ENCODE measurements around the gene SEC14L2. TPM values are rescaled to one million over a fixed set of nuclear protein-coding genes. Genes with fewer than 3 reads are reported as not detected.

Gene SEC14L2
- total RNA-seq, 1 experiment from 2014 or later, result 33.5 TPM

GRCh38 chr22:30372915-30373314, 23.9 kb upstream of the SEC14L2 start (continued):
- no peak for TF ChIP-seq ZBTB33 (IDR thresholded peaks at IDR 0.05; ENCODE audit: extremely low read depth, insufficient replicate concordance, low read length)
- no peak for TF ChIP-seq POLR2A (IDR thresholded peaks at IDR 0.05; ENCODE audit: borderline replicate concordance, extremely low read depth, insufficient read depth, insufficient read length)
- TF ChIP-seq SRF (IDR thresholded peaks at IDR 0.05; ENCODE audit: low read depth), result no peak
- no peak for TF ChIP-seq CTCF (IDR thresholded peaks at IDR 0.05 in 2 of 3, conservative IDR thresholded peaks at IDR 0.05 in 1 of 3; ENCODE audit: borderline replicate concordance in 1 of 3, insufficient read depth in 1 of 3, low read depth in 2 of 3, low read length in 2 of 3)
- no peak for TF ChIP-seq RAD21 (IDR thresholded peaks at IDR 0.05; ENCODE audit: low read depth)

- ATAC-seq, result no peak
- CTCF ChIA-PET, result interaction anchor here (0.9 kb wide), 1 partner anchor 85 kb away, joined by 4 read pairs; no protein-coding TSS in a partner anchor
- no peaks in the 10 kb centered on the region for H3K36me3 ChIP-seq (ENCODE audit: control insufficient read depth in 1 of 2, insufficient read depth in 2 of 2, low read length in 2 of 2)
- no peak overlapping the region for H3K4me2 ChIP-seq (ENCODE audit: low read length)
- RAD21 ChIA-PET (ENCODE audit: low non-redundant PET in 1 of 2, low total read pairs in 2 of 2, uncharacterized antibody in 2 of 2, unreplicated experiment in 2 of 2), result no interaction called here
- H3K9me3 ChIP-seq (ENCODE audit: control insufficient read depth in 1 of 2, insufficient read depth in 1 of 2, low read depth in 1 of 2, low read length in 2 of 2), result no peaks in the 10 kb centered on the region
- intact Hi-C loops (cut with micrococcal nuclease), result no loop called here
- H3K9me2 ChIP-seq (ENCODE audit: insufficient read depth), result no peaks in the 10 kb centered on the region
- no peak for DNase-seq (ENCODE audit: low read depth, low spot score)
- POLR2A ChIA-PET, result no interaction called here
- no peak overlapping the region for H3K4me3 ChIP-seq (replicated peaks in 1 of 2; ENCODE audit: low read depth in 1 of 2, low read length in 2 of 2)
- H2AFZ ChIP-seq (ENCODE audit: low read depth, low read length, poor library complexity, severe bottlenecking), result no peak overlapping the region
- no peaks in the 10 kb centered on the region for H3K79me2 ChIP-seq (ENCODE audit: insufficient read depth, low read length)
- no peaks in the 10 kb centered on the region for H3K27me3 ChIP-seq (ENCODE audit: insufficient read depth, low read length)
- no peaks in the 10 kb centered on the region for H4K20me1 ChIP-seq (ENCODE audit: insufficient read depth)
- no peak for TF ChIP-seq POLR2A (IDR thresholded peaks at IDR 0.05; ENCODE audit: borderline replicate concordance, extremely low read depth, insufficient read depth, insufficient read length)
- no peak for TF ChIP-seq JUND (IDR thresholded peaks at IDR 0.05)
- TF ChIP-seq YY1 (IDR thresholded peaks at IDR 0.05; ENCODE audit: extremely low read depth, insufficient replicate concordance, low read depth, low read length), result no peak
- TF ChIP-seq TCF7L2 (IDR thresholded peaks at IDR 0.05; ENCODE audit: borderline replicate concordance, extremely low read depth, insufficient read depth, insufficient read length), result no peak
- TF ChIP-seq MAX (IDR thresholded peaks at IDR 0.05), result no peak
- no peak for TF ChIP-seq FOSL1 (IDR thresholded peaks at IDR 0.05; ENCODE audit: low read depth)
- TF ChIP-seq ZNF274 (IDR thresholded peaks at IDR 0.05; ENCODE audit: low read depth, low read length), result no peak
- TF ChIP-seq ELF1 (IDR thresholded peaks at IDR 0.05; ENCODE audit: borderline replicate concordance, low read depth), result no peak
- TF ChIP-seq CTCF (IDR thresholded peaks at IDR 0.05 in 2 of 3, conservative IDR thresholded peaks at IDR 0.05 in 1 of 3; ENCODE audit: borderline replicate concordance in 1 of 3, insufficient read depth in 1 of 3, low read depth in 2 of 3, low read length in 2 of 3), result no peak
- TF ChIP-seq EZH2 (IDR thresholded peaks at IDR 0.05), result no peak
- TF ChIP-seq CBX3 (IDR thresholded peaks at IDR 0.05; ENCODE audit: low read depth), result no peak
- TF ChIP-seq POLR2AphosphoS5 (IDR thresholded peaks at IDR 0.05; ENCODE audit: low read depth, low read length), result no peak; the same call in 1 of the 2 replicates
- TF ChIP-seq ZFX (IDR thresholded peaks at IDR 0.05), result no peak
- no peak for TF ChIP-seq SRF (IDR thresholded peaks at IDR 0.05; ENCODE audit: low read depth)
- no peak for TF ChIP-seq SP1 (IDR thresholded peaks at IDR 0.05; ENCODE audit: low read depth)
- BruUV-seq (replicated peaks), result no TSS peak
- H3K27ac ChIP-seq (ENCODE audit: low read depth, low read length), result no peak overlapping the region
- H3K9ac ChIP-seq (ENCODE audit: low read length), result no peak overlapping the region
- no peaks in the 10 kb centered on the region for H3K4me1 ChIP-seq (ENCODE audit: control insufficient read depth in 1 of 2, insufficient read depth in 2 of 2, low read length in 2 of 2)
These were observed 23.2 kb upstream of the SEC14L2 start for GRCh38 chr22:30373331-30374325.

Measured in HCT116 (cell line).